GM04504 (cell line): Measurements from ENCODE around the gene NFYA.

Experiments used
- DNase-seq: peaks from one replicate; pipeline ENCODE4 v3.0.0-alpha.2; 2012; ENCODE audit warnings: low read depth

The NFYA gene

DNA sequence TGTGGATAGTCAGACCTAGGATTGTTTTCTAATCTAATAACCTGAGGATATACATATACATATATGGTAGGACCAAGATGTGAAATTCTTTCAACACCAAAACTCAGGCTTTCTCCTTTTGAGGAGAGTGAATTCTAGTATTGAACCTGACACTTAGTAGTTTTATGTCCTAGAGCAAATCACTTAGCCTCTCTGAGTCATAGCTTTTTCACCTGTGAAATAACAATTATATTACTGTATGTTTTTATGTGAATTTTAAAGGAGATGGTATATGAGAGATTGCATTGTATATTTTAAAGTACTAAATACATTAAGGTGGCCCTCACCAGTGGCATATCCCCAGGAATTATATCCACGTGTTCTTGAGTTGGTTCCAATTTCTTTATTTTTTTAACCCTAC lies 46.7 kb downstream of the NFYA start:
- DNase-seq = no peak

DNA sequence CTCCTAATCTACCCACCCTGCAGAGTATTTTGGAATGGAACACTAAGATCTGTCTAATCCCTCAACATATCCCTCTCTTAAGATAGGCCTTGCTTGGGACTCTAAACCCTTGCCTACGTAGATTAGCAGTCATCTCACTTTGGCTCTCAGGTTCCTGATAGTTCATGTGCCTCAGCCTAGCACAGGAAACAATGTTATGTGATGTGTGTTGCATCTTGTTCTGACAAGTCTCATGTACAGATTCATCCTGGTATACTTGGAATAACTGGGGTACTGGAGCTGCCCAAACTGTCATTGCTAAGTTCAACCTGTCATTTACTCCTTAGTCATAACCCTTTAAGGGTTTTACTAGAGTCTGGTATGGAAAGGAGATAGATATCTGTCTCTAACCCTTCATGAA lies 47.3 kb downstream of the NFYA start:
- DNase-seq = no peak

DNA sequence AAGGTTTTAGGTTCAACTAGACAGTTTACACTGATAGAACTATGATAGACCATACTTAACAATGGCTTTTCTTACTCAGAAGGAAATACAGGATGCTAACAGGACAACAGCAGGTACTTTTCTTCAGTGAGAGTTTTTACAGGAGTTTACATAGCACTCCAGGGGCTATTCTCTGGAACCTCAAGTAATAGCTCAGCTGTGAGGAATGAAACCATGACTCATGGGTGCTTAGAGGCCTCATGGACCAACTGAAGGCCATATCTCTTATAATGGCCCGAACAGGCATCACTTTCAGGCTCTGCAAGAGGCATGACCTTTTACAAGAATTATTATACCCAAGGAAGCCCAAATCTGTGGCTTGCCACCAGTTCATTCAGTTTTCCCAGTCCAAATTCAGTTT lies 49.6 kb downstream of the NFYA start:
- DNase-seq = no peak

DNA sequence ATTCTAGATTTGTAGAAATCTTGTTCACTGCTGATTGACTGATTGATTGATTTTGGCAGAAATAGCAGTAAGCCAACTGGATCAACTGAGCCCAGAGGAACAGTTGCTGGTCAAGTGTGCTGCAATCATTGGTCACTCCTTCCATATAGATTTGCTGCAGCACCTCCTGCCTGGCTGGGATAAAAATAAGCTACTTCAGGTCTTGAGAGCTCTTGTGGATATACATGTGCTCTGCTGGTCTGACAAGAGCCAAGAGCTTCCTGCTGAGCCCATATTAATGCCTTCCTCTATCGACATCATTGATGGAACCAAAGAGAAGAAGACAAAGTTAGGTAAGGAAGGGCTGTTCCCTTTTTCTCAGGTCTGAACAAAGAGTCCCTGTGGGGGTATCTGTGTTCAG lies 50.1 kb downstream of the NFYA start:
- DNase-seq = no peak

DNA sequence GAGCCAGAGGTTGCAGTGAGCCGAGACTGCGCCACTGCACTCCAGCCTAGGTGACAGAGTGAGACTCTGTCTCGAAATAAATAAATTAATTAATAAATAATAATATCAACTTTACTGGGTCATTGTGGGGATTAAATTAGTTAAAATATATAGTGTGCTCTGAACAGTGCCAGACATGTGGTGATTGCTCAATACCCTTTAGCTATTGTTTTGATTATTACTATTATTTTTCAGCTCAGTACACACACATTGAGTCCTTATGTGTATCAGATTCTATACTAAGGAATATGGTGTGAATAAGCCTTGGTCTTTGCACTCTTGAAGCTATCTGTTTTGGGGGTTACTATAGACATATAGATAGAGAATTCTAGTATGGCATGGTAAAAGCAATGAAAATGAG lies 52.5 kb downstream of the NFYA start:
- no peak for DNase-seq

DNA sequence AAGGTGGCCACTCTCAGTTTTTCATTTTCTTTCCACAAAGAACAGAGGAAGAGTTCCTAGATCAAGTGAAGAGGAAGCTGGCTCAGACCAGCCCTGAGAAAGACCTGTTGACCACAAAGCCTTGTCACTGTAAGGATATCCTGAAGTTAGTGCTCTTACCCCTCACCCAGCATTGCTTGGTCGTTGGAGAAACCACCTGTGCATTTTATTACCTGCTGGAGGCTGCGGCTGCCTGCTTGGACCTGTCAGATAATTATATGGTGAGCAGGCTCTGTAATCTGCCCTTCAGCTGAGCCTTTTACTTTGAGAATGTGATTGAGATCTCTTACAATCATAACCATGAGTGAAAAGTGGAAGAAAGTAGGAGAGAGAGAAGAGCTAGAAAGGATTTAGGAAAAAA lies 59.5 kb downstream of the NFYA start:
- DNase-seq = no peak

DNA sequence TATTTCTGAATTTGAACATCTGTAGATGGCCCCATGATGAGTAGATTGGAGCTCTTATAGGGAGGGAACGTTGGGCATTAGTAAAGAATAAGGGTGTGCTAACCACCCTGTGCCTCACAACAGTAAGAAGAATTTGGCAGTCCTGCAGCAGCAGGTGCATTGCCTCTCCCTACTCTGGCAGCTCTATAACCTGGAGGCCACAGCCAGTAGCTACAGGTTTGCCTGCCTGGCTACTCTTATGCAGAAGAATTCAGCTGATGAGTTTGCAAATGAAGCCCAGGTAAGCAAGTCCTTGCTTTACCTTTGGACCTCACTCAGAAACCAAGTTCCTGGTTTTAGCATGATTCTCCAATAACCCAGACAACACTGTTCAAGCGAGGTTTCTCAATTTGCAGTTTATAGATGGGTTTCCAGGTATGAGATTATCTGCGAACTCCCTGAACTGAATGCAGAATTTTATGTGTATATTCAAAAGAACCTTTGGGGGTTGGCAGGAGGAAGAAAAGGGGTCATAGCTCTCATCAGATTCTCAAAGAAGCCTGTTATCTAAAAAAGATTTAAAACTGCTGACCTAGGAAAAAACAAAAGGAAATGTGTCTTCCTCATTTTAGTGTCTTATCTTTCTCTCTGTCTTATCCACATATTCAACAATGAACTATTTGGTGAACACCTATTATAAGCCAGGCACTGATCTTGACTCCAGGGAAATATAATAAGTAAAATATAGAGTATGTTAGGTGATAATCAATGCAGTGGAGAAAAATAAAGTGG lies 62.5 kb downstream of the NFYA start:
- no peak for DNase-seq

DNA sequence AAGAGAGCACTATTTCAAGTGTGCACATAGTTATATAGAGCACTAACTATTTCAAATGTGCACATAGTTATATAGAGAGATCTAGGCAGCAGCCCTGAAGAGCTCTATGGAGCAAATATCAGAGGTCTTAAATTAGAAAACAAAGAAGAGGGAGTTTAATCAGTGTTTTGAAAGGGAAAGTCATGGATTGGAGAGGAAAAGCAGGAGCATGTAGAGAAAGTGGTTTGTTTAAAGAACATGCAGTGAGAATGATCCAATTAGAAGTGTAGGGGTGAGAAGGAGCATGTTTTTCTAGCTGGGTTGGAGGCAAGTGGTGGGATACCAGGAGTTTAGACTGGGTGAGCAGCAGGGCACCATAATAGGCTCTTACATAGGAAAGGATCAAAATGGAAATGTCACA lies 64.1 kb downstream of the NFYA start:
- no peak for DNase-seq

DNA sequence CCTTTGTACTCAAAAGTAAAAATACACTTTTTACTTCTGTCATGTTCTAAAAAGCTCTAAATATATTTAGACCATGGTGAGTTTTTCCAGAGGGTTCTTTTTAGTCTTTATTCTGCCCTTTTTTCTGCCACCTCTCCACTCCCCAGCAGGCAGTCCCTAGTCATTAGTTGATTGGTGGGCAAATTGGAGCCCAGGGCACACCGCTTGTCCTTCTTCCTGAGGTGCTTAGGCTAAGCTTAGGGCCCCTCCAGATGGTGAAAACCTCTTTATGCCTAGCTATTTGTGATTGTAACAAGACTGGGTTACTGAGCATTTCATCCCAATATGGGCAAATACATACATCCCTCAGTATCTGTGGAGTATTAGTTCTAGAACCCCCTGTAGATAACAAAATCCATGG lies 75.1 kb downstream of the NFYA start:
- no peak for DNase-seq
